GM18907 (cell line): ENCODE data around the gene MLLT3.

Experiments used
- ATAC-seq: cut with Tn5 transposase; IDR thresholded peaks from one replicate; pipeline ENCODE4 v1.9.1; 2021; ENCODE audit warnings: mild to moderate bottlenecking, moderate library complexity; ENCODE audit not compliant: unreplicated experiment

Gene MLLT3

DNA sequence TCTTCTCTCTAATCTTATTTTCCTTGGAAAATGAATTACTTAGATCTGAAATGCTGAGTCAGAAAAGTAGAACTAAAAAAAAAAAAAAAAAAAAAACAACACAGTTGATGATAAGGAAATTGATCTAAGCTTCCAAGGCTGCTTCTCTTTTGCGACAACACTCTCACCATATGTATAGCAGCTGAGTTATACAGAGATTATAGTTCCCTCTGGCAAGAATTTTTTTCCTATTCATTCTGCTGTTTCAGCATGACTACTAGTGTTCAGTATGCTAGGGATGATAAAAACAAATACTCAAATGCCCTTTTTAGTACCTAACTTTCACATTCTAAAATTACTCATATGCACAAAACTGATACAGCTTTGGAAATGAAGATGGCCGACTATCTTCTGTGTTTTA lies 267.3 kb downstream of the MLLT3 start:
- ATAC-seq: no peak

DNA sequence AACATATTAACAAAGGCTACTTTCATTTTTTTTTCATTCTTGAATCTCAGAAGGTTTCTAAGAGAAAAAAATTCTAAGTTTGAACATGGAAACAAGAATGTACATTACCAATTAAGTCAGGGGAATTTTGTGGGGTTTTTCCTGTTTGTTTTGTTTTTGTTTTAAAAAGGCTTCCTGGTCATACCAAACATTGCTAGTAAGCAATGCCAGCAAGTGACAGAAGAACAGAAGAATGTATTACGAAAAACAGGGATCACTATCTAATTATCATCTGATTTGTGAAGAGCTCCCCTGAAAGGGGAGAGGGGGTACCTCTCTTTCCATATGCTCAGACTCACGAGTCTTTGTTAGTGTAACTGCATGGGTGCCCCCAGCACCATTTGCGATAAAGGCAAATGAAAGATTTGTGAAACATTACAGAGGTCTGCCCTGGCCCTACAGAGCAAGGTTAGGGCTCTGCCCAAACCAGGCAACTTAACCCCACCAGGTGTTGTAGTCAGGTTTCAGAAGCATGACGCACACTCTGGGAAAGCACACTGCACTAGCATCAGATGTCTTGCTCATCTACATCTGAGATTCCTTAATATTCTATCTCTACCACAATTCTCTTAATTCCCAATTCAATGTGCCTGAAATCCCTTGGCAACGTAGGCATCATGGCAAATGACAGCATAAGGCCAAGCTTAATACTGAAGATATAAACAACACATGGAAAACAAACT lies 268.2 kb downstream of the MLLT3 start:
- no peak for ATAC-seq

DNA sequence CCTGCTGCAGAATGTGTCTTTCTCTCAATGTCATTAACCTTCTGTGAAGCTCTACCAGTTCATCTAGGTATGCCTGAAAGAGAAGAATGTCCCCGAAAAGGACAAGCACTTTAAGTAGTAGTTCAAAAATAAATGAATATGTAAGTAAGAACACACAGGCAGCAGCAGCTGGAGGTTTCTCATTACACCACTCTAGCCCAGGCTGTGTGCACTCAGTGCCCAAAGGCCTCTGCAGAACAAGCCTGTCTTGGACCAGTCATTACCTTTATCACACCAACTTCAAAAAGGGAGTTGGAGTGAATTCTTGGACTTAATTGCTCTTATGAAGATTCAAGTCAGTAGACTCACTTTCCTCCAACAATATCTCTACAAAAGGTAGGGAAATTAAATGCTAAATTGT lies 268.8 kb downstream of the MLLT3 start:
- ATAC-seq: peak; percentile 50

DNA sequence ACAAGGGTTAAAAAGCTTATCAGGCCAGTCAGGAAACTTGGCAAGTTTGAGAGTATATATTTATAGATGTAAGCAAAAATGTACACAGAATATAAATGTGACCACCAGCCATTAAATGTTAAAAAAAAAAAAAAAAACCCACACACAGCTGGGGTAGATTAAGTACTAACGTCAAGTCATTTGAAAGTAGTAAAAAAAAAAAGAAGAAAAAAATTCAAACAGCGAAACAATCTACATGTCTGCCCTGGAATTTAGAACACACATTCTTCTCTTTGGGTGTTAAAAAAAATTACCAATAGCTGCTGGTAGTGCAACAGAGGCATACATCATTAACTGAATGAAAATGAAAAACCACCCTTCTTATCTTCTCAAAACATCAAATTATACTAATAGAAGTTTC lies 269.7 kb downstream of the MLLT3 start:
- no peak for ATAC-seq

DNA sequence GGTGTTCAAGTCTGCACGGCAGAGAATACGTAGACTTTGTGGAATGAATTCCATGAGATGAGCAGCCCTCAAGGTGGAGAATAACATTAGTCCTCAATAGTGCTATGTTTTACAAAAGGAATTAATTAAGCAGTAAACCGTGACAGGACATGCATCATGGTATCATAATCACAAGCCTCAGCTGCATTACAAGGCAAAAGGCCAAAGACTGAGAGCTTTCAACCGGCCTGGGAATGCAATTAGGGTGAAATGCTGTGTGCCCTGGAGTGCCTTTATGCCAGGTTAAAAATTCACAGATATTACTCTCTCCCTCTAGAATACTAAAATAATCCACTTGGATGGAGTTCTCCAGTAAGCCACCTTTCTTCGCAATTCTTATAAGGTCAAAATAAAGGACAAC lies 270.6 kb downstream of the MLLT3 start:
- ATAC-seq: no peak

DNA sequence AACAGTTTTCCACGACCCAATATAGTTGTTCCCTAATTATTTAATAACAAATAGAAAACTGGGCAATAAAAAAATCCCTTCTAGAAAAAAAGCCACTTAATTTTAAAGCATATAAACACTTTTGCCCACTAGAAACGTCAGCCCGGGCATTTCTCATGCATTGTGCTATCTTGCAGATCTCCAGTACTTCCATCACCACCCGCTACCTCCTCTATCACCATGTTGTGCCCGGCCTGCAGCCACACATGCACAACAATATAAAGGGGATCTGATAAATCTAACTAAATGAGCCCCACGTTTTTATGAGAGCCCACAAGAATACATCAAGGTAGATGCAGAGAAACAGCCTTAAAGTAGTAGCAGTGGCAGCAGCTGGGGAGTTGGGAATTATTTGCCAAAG lies 272.7 kb downstream of the MLLT3 start:
- no peak for ATAC-seq

DNA sequence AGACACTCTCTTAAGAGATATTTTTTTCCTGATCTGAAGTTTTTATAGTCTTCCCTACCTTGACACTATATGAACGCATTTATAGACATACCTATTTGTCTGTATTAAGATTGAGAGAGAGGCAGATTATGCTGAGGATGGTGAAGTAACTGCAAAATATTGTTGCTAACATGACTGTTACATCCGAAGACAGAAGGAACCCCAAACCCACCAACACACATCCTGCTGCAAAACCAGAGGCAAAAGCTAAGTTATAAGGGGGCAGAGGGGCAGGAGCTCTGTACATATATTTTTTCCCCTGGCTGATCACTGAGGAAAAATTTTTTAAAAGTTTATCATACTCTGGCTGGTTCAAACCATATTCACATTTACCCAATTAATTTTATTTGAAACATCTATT lies 279.0 kb downstream of the MLLT3 start:
- no peak for ATAC-seq

DNA sequence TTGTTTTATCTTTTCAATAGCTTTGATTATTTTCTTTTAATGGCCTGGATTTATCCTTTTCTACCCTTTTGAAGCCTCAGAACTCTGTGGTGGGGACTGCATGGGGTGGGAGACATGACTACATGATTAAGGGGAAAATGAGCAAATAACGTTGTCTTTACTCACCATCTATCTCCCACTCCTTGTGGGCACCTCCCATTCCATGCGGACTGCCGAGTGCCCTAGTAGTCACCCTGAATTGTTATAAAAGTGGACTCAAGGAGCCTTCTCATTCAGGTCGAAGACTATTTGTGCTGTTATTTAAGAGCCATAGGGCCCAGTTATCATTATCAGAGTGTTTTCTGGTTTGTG lies 281.8 kb downstream of the MLLT3 start:
- no peak for ATAC-seq

DNA sequence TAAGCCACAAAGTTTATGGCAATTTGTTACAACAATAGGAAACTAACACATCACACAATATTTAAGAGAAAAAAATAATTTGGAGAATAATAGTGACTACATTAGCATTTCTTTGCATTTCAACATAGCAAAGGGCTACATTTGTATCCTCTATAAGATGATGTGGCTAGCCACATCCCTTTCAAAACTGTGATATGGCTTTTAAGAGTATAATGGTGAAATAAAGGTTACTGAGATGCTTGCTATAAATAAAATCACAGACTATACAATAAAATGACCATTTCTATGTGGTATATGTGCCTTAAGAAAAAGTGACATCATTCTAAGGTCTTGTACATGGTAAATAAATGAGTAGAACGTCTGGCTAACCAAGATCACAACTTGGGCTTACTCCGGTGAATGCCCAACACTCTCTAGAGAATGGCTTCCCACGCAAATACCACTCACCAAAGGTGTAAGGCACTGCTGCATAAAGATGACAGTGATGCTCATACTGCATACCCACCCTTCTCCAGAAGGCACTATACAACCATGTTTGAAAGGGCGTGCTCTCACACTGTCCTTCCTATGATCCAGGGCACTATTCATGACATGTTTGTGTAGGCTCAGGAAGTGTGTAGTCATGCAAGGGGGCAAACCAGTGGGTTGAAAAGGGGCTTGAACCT lies 286.5 kb downstream of the MLLT3 start:
- ATAC-seq: no peak

DNA sequence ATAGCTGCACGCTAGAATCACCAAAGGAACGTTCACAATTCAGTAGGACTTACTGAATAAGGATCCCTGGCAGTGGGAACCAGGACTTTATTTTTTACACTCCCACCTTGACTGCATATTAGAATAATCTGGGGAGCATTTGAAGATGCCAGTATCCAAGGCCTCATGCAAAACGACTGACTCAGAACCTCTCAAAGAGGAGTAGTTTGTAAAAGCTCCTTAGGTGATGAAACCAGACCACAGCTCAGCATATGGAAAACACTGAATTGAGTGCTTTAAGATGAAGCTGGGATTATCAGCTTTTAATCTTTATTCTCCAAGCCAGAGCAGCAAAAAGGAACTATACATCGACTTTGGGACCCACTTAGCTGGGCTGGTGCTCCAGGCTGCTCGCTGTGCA lies 288.3 kb downstream of the MLLT3 start:
- ATAC-seq: no peak

DNA sequence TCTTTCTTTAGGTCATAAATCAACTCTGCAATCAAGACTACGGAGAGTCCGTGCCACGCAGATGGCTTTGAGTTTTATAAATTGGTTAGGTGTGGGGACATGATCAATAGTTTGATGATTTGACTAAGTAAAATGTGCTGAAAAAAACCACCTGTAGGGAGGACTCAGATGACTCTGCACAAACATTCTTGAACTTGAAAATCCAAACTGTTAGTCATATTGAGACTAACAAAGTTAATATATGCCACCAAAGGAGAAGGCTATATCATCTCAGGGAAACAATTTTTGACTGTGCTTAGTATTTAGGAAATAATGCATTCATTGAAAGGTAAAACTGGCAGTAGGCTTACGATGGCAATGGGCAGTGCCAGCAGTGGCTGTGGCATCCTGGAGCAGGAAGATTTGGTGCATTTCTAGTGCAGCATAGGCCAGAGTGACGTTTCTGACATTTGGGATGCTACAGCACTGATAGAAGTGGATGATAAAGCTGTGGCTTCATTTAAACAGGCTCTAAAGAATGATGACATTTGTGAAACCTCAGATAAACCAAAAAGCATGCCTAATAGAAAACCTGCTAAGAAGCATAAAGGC lies 291.1 kb downstream of the MLLT3 start:
- peak; percentile 91 for ATAC-seq

DNA sequence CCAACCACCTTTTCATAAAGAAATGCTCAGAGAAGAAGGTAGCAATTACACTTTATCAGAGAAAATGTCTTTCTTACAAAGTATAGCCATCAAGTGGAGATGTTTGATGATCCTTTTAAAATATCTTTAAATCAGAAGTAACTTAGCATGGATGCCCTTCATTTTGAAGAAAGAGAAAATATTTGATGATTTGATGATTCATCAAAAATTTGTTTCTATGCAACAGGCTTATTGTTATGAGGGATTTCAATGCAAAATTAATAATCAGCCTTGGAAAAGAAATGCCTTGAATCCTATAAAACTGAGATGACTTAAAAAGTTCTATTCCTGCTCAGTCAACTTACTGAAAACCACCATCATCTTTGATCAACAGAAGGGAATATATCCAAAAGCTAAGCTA lies 291.6 kb downstream of the MLLT3 start:
- ATAC-seq: no peak

DNA sequence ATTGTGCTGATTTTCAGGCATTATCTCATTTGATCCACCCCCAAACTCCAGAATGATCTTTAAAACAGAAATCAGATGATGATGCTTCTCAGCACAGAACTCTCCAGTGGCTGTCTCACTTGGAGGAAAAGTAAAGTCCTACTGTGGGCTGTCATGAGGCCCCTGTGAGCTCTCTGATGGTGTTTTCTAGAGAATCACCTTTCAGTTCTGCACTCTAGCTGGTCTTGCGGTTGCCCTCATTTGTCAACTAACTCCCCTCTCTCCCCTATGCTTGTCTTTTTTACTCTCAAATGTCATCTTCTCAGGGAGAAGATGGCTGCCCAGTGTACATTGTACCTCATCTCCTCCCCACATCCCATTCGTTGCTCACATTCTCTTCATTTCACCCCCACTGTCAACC lies 295.8 kb downstream of the MLLT3 start:
- ATAC-seq: no peak

DNA sequence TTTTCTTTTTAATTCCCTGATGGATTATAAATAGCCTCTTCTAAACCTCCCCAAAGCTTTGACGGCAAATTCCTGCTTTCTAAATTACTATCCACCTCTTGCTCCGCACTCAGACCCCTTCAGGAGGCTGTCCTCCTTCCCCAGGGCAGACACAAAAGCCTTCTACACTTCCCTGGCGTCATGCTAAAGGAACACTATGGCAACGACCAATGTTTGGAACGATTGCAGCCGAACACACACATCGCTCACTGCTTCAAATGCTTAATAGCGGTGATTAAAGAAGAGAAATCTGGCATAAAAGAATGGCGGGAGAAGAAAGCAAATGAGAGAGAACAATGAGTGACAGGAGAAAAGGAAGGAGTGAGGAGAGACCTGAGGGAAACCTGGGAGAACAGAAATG lies 297.3 kb downstream of the MLLT3 start:
- no peak for ATAC-seq

DNA sequence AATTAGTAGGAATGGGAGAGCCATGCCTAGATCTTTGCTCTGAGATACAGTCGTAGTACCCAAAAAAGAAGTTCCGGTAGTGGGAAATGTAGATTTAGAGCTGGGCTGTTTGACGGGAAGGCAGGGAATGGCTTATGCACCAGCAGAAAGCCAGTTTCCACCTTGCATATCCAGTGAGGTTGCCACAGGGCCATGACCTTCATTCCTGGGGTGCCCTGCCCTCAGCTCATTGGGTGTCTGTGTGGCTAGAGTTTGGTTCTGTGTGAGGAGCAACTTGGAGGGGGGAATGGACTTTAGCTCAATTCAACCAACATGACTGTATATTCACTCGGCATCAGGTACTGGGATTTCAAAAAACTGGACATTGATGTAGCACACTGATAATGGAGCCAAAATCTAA lies 300.1 kb downstream of the MLLT3 start:
- ATAC-seq: no peak

DNA sequence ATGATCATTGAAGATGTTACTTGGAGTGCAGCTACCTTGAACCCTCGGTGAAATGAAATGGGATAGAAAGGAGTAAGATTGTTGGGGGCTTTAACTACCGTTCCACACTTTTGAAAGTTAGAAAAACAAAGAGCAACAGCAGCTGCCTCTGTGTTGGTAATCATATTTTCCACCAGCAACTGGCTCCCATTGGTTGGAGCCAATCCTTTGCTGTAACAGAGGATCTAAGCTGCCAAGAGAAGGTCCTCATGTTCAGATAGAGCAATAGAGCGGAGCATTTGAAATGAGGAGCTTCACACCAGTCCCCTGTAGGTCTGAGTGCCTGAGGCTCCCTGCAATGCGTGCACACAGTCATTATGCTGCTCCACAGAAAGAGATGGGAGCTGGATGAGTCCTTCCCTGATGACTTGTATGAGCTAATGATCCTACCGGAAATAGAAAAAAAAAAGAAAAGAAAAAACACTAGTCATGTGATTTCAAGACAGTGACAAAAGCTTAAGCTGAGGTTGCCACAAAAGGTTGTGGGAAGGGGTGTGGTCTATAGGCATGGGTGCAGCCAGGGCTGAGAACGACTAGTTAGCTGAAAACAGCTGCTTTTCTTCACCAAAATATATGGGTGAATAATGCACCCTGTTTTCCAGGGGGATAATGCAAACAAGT lies 300.7 kb downstream of the MLLT3 start:
- ATAC-seq: no peak

DNA sequence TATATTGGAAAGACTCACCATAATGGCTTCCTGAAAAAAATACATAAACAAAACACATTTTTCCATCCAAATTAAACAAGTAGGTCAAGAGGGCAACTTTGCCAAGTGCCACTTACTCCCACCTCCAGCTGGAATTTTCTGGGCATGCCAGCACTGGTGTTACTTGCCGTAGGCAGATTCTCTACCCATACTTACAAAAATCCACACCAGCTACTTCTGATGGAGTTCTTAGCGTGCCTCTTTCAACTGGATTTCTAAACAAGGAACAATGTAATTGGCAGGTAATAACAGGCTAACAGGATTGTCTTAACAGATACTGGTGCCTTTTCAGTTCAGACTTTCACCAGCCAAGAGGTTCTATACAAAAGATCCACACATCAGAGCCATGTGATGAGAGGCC lies 301.4 kb downstream of the MLLT3 start:
- ATAC-seq: no peak

DNA sequence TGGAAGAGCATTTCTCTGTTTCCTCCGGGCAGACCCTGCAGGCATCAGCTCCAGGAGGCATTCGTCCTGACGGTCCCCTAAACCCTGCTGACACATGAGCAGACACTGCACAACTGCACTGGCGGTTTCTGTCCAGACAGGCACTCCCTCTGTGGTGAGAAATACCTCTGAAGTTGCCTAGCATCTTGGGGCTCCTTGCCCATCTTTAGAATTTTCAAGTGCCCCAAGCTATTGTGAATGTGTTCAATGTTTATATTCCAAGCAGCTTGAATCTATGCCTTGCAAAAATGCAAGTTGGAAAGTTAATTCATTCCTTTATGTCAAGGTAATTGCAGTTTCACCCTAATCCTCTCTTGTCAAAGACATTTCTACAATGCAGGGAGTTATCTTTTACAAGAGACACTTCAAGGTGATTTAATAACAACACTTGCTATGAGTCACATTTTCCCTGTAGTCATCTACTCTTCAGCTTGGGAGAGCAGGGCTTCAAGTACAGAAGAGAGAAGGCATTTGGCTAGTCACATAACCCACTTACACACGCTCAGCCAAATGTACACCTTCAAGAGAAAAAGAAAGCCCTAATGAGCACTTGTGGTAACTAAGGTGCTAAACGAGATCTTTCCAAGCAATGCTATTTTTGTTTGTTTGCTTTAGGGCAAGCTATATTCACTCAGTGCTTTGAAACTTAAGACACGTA lies 302.5 kb downstream of the MLLT3 start:
- ATAC-seq: no peak

DNA sequence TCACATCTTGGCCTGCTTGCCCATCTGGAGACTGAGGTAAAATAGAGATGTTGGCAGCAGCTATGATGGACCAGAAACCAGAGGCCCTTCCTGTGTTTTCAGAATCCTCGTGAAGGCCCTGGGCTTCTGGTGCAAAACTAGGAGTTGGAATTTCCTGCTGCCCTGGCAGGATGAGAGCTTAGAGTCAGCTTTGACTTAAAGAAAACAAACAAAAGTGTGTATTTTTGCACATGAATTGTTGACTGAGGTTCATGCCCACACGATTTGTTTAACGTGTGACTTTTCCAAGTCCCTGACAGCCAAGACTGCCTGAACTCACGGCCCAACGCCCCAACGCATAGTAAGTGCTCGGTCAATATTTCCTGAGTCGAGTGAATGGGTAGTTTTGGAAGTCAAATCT lies 303.1 kb downstream of the MLLT3 start:
- no peak for ATAC-seq

DNA sequence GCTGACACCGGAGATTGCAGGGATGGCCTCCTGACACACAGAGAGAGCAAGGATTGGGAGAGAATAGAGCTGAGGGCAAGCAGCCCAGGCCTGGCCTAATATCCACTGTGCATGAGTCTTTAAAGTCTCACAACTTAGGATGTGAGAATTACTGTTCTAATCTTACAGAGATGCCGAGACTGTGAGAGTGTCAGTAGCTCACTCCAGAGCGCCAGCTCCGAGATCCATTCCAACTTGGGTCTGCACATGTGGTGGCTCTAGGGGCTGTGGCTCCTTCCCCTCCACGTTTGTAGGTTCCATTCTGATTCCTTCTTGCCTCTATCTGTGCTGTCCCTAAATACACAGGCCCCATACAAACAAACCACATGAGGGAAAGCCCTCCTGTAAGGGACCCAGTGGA lies 304.6 kb downstream of the MLLT3 start:
- no peak for ATAC-seq

DNA sequence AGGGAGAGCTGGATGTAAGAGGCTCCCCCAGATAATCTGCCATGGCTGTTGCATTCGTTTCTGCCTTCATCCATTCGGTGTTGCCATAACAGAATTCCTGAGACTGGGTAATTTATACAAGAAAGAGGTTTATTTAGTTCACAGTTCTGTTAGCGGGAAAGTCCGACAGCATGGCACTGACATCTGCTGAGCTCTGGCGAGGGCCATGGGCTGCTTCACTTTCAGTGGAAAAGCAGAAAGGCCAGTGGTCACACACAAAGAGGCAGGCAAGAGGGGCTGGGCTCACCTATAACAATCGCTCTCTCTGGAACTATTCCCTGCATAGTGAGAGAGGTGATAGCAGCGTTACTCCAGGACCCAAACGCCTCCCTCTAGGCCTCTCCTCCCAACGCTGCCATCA lies 305.9 kb downstream of the MLLT3 start:
- no peak for ATAC-seq

DNA sequence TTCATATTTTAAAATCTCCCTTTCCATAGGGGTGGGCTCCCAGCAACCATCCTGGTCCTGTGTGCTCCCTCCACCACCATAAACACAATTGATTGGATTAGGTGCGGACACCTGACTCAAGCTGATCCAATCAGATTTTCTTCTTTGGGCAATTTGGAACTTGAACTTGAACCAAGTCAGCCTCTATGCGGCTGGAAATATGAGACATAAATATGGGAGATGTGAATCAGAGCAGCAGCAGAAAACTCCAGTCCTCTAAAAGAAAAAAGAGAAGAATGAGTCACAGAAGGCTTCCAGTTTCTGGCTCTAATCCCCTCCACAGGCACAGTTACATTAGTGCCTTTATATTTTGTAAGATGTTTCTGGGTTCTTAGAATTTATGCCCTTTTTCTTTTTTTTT lies 306.6 kb downstream of the MLLT3 start:
- no peak for ATAC-seq
